ENCODE measurements around the gene ZNF317.
"Not testable (repeated sequence)": the region's sequence is repeated elsewhere in the genome, so short reads cannot be mapped to it uniquely, and the experiment has no call there.

ZNF317 gene

GRCh38 chr19:9175326-9175725 is 35.1 kb downstream of the ZNF317 start:
- no peak for DNase-seq (ENCODE audit: low read depth in 2 of 2)

GRCh38 chr19:9178901-9179300 is 38.7 kb downstream of the ZNF317 start, which contains the start of gene OR7D2:
Gene OR7D2, plus strand, starts transcription at chr19:9178979. Its CDS starts 6,803 bp downstream, at chr19:9185782.
- DNase-seq (ENCODE audit: low read depth in 2 of 2), result no peak

- no peak for DNase-seq (ENCODE audit: low read depth in 2 of 2)
These were observed 42.8 kb downstream of the ZNF317 start for GRCh38 chr19:9183000-9183399.

GRCh38 chr19:9187191-9187590 is 47.0 kb downstream of the ZNF317 start:
- DNase-seq (ENCODE audit: low read depth in 2 of 2), result no peak

GRCh38 chr19:9189535-9189934 is 49.3 kb downstream of the ZNF317 start:
- no peak for DNase-seq (ENCODE audit: low read depth in 2 of 2)

- DNase-seq (ENCODE audit: low read depth in 2 of 2), result not testable (repeated sequence)
These were observed 57.8 kb downstream of the ZNF317 start for GRCh38 chr19:9198044-9198443.

- DNase-seq (ENCODE audit: low read depth in 2 of 2), result peak; percentile 14 to 44
These were observed 65.4 kb downstream of the ZNF317 start for GRCh38 chr19:9205501-9206113.

Data from stimulated activated CD4-positive, alpha-beta T cell treated with anti-CD3 and anti-CD28 coated beads, Interleukin-1b, Interleukin-23, amount 100 ng/mL, for 1 hour (primary cell).